ENCODE measurements around the gene UBE2Q1. TPM values are rescaled to one million over a fixed set of nuclear protein-coding genes. Genes with fewer than 3 reads are reported as not detected.

UBE2Q1 gene
- total and polyA plus RNA-seq, 10 of the 15 experiments (the other 5 are each of a cell fraction or from before 2014, with no cell fraction given), result 3.9 to 82.6 (median 24.1) TPM

DNA sequence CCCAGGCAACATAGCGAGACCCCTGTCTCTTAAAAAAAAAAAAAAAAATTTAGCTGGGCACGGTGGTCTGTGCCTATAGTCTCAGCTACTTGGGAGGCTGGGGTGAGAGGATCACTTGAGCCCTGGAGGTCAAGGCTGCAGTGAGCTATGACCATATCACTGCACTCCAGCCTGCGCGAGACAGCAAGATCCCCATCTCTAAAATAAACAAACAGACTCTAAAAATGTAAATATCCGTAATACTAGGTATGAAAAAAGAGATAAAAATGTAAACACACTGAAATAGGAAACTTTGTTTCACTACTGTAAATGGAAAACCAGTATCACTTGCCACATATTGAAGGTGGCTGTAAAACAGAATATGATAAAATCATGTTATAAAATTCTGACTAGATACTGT lies 32.3 kb upstream of the UBE2Q1 start:
- intact Hi-C loops (cut with micrococcal nuclease; ENCODE audit: unreplicated experiment), result no loop called here
- ATAC-seq (no peak), DNase-seq (ENCODE audit: low read depth, low spot score) (no peak), FAIRE-seq (no peak)
- Histone ChIP-seq H3K9me3 (replicated peaks; ENCODE audit: control insufficient read depth, insufficient read depth, low read length) (no peaks in the 10 kb centered on the region), H3K27me3 (replicated peaks in 1 of 2; ENCODE audit: control insufficient read depth in 2 of 2, insufficient read depth in 2 of 2, low read length in 1 of 2) (no peaks in the 10 kb centered on the region), H2AFZ (ENCODE audit: control insufficient read depth, low read depth, low read length) (no peak overlapping the region), H3K4me1 (ENCODE audit: control insufficient read depth, insufficient read depth, low read length) (peaks cover 4% of the 10 kb centered on the region), H3K4me2 (ENCODE audit: control insufficient read depth, insufficient read depth) (no peak overlapping the region), H3K4me3 (no peak overlapping the region), H3K79me2 (ENCODE audit: control insufficient read depth, insufficient read depth, low read length) (no peaks in the 10 kb centered on the region; the same call in none of the 2 replicates), H3K36me3 (ENCODE audit: control insufficient read depth in 2 of 2, insufficient read depth in 2 of 2, low read length in 1 of 2) (peaks cover 42 to 71% of the 10 kb centered on the region in 2 experiments), H4K20me1 (ENCODE audit: control insufficient read depth, insufficient read depth) (peaks cover 7% of the 10 kb centered on the region; the same call in 1 of the 2 replicates), H3K27ac (ENCODE audit: control insufficient read depth, insufficient read depth) (no peak overlapping the region), H3K9ac (ENCODE audit: control insufficient read depth, insufficient read depth, low read length) (no peak overlapping the region)
- TF ChIP-seq SUPT20H (IDR thresholded peaks at IDR 0.05; ENCODE audit: borderline replicate concordance, control insufficient read depth, low read depth, low read length) (no peak), ZBED1 (IDR thresholded peaks at IDR 0.05; ENCODE audit: borderline replicate concordance) (no peak), TCF7 (IDR thresholded peaks at IDR 0.05; ENCODE audit: borderline replicate concordance) (no peak), EGR1 (IDR thresholded peaks at IDR 0.05; ENCODE audit: borderline replicate concordance in 1 of 2, low read depth in 2 of 2, low read length in 2 of 2) (no peak), ASH2L (IDR thresholded peaks at IDR 0.05; ENCODE audit: borderline replicate concordance, low read depth) (no peak), NFIC (IDR thresholded peaks at IDR 0.05; ENCODE audit: low read depth, low read length) (no peak), TAF1 (IDR thresholded peaks at IDR 0.05; ENCODE audit: borderline replicate concordance, low read depth, low read length) (no peak), HDAC2 (IDR thresholded peaks at IDR 0.05) (no peak), JUND (IDR thresholded peaks at IDR 0.05; ENCODE audit: low read depth, low read length) (no peak)
- TF ChIP-seq, protein P1, sequence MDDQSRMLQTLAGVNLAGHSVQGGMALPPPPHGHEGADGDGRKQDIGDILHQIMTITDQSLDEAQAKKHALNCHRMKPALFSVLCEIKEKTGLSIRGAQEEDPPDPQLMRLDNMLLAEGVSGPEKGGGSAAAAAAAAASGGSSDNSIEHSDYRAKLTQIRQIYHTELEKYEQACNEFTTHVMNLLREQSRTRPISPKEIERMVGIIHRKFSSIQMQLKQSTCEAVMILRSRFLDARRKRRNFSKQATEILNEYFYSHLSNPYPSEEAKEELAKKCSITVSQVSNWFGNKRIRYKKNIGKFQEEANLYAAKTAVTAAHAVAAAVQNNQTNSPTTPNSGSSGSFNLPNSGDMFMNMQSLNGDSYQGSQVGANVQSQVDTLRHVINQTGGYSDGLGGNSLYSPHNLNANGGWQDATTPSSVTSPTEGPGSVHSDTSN (IDR thresholded peaks at IDR 0.05; ENCODE audit: insufficient replicate concordance, low read depth, low read length), result no peak
- TF ChIP-seq, protein P2, sequence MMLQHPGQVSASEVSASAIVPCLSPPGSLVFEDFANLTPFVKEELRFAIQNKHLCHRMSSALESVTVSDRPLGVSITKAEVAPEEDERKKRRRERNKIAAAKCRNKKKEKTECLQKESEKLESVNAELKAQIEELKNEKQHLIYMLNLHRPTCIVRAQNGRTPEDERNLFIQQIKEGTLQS (IDR thresholded peaks at IDR 0.05; ENCODE audit: borderline replicate concordance, extremely low read depth, low read depth, low read length), result no peak
- TF ChIP-seq, protein P3, sequence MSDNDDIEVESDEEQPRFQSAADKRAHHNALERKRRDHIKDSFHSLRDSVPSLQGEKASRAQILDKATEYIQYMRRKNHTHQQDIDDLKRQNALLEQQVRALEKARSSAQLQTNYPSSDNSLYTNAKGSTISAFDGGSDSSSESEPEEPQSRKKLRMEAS (IDR thresholded peaks at IDR 0.05; ENCODE audit: low read depth, low read length), result no peak
- WGBS (ENCODE audit: insufficient coverage, insufficient replicate concordance, low lambda C conversion rate, missing lambda C conversion rate), result 99% methylated on average over 5 of the region's 5 CpGs
- BruUV-seq (replicated peaks), result no TSS peak
- in situ Hi-C loops (cut with MboI), result no loop called here
- ChIA-PET POLR2A (interaction anchor here (1.1 kb wide), 1 partner anchor 9 kb away, joined by 6 read pairs; no protein-coding TSS in a partner anchor), CTCF (interaction anchor here (1.3 kb wide), 1 partner anchor 31 kb away, joined by 4 read pairs; no protein-coding TSS in a partner anchor), SMC1A (ENCODE audit: uncharacterized antibody, unreplicated experiment) (interaction anchor here (1.2 to 6.0 kb wide), 2 partner anchors 15 to 33 kb away, joined by 4 to 36 read pairs; no protein-coding TSS in a partner anchor), RAD21 (ENCODE audit: unreplicated experiment) (no interaction called here)

All from GM12878 (cell line).